Stimulated activated CD8-positive, alpha-beta memory T cell treated with anti-CD3 and anti-CD28 coated beads, Interleukin-15, amount 100 ng/mL, for 4 hours (primary cell): ENCODE measurements around the gene FEM1A.
"Not testable (repeated sequence)": the region's sequence is repeated elsewhere in the genome, so short reads cannot be mapped to it uniquely, and the experiment has no call there.

Source experiments
- DNase-seq, 2 donors: peaks; one replicate each; pipeline ENCODE4 v3.0.0-alpha.2; 2020; ENCODE audit warnings: low read depth in 2 of 2

Gene FEM1A, protein sequence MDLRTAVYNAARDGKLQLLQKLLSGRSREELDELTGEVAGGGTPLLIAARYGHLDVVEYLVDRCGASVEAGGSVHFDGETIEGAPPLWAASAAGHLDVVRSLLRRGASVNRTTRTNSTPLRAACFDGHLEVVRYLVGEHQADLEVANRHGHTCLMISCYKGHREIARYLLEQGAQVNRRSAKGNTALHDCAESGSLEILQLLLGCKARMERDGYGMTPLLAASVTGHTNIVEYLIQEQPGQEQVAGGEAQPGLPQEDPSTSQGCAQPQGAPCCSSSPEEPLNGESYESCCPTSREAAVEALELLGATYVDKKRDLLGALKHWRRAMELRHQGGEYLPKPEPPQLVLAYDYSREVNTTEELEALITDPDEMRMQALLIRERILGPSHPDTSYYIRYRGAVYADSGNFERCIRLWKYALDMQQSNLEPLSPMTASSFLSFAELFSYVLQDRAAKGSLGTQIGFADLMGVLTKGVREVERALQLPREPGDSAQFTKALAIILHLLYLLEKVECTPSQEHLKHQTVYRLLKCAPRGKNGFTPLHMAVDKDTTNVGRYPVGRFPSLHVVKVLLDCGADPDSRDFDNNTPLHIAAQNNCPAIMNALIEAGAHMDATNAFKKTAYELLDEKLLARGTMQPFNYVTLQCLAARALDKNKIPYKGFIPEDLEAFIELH

DNA sequence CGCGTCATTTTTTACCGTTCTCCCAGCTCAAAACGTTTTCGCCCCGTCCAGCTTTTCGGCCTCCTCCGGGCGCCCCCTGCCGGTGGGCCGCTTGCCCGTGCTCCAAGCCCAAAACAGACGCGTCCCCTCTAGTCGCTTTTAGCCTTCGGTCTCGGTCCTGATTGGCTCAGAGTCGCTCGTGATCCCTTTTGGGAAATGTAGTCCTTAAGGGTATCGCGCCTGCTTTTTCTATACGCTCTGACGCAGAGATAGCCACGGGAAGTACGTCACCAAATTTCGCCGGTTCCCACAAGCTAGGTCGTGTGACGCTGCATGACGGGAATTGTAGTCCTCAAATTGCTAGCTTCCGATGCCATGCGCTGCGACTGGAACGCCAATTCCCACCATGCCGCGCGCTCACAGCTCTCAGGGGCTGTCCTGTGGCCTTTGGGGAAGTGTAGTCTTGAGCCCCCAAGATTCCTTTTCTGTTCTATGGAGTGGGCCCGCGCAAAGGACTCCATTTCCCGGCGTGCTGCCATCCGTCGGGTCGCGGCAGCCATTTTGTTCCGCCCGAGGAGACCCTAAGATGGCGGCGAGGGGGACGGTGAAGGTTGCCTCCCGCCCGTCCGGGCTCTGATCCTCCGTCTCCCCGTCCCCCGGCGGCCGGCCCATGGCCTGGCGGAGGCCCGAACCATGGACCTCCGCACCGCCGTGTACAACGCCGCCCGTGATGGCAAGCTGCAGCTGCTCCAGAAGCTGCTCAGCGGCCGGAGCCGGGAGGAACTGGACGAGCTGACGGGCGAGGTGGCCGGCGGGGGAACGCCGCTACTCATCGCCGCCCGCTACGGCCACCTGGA is at the start of gene FEM1A:
FEM1A (plus strand) TSS at position 552 of the 836 bp plus-strand sequence; CDS start at position 673, 121 bp downstream.
- DNase-seq = peak; percentile 95 to 99

DNA sequence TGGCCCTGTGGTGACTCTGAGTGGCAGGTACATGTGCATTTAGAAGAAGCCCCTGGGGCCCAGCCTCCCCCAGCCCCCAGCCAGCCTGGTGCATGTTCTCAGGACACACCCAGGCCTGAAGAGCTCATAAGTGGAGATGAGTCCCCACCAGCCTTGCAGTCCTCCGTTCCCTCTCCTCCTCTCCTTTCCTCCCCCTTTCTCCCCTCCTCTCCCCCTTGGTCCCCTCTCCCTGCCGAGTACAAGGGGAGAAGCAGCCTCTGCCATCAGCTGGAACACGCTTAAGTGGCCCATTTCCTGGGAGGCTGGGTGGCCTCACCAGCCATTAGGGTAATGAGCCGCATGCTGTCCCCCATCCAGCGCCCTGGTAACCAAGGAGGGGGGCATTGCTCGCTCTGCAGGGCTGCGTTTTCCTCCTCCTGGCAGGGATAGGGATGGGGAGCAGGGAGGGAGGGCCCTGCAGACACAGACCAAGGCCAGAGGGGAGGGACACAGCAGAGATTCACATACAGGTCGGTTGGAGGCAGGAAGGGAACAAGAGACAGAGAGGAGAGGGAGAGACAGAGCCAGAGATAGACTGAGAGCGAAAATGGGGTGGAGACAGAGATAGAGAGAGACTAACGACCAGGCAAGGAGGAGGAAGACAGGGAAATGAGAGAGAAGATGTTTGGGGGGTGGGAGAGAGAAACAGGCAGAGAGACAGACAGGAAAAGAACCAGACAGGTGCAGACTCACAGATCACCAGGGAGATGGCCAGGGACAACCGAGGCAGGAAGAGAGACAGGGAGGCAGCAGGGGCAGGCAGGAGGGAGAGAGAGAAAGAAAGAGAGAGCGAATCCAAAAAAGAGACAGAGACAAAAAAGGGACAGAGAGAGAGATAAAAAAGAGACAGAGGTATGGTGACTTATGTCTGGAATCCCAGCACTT is 48.5 kb upstream of the FEM1A start:
- no peak for DNase-seq

DNA sequence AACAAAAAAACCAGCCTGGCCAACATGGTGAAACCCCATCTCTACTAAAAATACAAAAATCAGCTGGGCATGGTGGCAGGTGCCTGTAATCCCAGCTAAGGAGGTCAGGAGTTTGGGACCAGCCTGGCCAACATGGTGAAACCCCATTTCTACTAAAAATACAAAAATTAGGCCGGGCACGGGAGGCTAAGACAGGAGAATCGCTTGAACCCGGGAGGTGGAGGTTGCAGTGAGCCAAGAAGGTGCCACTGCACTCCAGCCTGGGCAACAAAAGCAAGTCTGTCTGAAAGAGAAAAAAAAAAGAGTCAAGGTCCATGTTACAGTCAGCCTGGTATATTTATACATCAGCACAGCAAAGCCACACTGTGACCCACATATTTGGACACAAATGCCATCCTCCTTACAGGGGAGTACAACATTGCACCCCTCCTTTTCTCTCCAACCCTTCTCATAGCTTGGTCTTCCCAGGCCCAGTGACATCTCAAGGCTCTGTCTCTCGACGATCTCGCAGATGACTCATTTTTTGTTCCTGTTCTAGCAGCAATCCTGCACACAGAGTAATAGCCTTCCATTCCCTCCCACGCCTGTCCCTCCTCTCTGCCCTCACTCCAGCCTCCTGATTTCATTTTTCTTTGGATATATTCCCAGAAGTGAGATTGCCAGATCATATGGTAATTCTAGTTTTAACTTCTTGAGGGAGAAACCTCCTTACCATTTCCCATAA is 46.9 kb upstream of the FEM1A start:
- no peak for DNase-seq

DNA sequence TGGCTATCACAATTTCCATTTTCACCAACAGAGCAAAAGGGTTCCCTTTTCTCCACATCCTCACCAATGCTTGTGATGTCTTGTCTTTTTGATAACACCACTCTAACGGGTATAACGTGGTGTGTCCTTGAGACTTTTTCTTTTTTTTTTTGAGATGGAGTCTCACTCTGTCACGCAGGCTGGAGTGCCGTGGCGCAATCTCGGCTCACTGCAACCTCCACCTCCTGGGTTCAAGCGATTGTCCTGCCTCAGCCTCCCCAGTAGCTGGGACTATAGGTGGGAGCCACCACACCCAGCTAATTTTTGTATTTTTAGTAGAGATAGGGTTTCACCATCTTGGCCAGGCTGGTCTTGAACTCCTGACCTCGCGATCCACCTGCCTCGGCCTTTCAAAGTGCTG is 46.4 kb upstream of the FEM1A start:
- DNase-seq = not testable (repeated sequence)

DNA sequence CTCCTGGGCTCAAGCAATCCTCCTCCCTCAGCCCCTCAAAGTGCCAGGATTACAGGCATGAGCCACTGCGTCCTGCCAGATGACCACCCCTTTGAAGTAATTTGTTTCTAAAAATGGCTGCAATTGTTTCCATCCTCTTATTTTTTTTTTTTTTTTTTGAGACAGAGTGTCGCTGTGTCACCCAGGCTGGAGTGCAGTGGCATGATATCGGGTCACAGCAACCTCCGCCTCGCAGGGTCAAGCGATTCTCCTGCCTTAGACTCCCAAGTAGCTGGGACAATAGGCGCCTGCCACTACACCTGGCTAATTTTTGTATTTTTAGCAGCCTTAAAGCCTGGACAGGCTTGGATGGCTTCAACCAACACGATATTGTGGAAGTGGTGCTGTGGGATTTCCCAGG is 45.5 kb upstream of the FEM1A start:
- no peak for DNase-seq

DNA sequence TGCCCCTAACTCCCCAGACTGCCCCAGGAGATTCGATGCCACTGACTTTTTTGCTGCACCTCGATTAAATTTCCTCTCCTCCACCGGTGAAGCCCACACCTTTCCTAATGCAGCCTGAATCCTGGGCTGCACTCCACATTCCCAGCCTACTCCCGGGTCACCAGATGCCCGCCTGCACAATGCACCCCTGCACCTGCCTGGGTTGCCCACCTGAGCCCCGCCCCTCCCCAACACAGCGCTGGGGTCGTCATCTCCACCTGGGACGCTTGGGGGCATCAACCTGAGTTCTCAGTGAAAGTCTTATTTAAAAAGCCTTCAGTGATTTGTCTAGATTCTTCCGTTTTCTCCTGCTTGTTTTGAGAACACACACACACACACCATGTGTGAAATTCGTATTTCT is 43.3 kb upstream of the FEM1A start:
- no peak for DNase-seq

DNA sequence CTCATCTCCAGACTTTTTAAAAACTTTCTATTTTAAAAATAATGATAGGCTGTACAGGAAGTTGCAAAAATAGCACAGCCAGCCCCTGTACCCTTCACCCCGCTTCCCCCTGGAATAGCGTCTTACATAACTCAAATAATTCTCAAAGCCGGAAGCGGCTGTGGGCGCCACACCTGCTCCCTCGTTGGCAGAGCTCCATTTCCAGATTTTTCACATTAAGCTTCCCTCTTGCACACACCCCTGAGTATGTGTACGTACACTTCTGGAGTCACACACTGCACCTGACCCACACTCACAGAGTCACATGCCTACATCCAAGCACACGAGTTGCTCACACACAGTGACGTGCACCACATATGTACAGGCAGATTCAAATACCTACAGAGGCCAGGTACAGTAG is 42.9 kb upstream of the FEM1A start:
- no peak for DNase-seq

DNA sequence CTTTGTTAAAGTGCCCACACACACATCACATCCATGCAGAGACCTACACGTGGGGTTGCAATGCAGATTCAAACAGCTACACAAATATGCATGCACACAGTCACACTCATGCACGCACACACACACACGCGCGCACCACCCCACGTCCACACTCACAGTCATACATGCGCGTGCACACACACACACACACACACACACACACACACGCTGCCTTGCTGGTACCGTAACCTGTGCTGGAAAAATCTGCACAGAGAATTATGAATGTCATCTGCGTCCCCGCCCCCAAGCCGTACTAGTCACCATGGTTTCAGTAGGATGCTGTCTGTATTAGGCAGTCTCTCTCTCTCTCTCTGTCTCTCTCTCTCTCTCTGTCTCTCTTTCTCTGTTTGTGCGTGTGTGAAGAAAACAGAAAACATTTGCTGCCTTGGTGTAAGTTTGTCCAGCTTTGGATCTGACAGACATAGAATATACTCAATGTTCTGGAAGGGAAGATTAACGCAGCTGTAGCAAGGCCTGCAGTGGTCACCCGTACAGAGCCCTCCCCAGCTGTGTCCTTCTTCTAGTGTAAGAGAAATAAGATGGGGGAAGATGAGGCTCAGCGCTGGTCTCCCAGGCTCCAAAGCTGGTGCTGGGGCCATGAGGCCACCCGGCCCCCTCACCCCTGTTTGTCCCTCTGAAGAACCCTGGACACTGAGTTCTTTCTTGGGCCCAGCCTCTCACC is 41.5 kb upstream of the FEM1A start:
- no peak for DNase-seq

DNA sequence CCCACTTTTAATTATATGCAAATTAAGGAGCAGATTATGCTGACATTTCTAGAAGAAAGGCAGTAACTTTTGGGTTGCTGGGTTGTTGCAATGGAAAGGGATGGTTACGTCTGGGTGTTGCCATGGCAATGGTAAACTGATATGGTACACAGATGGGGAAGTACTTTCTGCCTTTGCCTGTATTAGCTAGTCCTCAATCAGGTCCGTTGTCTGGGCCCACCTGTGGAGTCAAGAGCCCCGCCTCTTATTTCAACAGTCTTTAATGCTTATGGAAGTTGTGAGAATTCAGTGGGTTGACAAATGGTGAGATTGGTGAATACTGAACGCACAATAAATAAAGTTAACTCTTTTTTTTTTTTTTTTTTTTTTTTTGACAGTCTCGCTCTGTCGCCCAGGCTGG is 37.3 kb upstream of the FEM1A start:
- DNase-seq = no peak

DNA sequence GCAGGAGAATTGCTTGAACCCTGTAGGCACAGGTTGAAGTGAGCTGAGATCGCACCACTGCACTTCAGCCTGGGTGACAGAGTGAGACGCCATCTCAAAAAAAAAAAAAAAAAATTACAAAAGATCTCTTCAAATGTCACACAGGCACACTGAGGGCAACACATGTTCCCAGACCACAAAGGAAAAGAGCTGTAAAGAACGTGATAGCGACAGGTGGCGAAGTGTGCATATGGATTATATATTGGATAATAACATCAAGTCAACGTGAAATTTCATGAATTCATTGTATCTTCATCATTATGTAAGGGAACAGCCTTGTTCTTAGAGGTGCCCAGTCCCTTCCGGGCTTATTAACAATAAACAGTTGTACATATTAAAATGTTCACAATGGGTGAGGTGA is 36.1 kb upstream of the FEM1A start:
- no peak for DNase-seq

DNA sequence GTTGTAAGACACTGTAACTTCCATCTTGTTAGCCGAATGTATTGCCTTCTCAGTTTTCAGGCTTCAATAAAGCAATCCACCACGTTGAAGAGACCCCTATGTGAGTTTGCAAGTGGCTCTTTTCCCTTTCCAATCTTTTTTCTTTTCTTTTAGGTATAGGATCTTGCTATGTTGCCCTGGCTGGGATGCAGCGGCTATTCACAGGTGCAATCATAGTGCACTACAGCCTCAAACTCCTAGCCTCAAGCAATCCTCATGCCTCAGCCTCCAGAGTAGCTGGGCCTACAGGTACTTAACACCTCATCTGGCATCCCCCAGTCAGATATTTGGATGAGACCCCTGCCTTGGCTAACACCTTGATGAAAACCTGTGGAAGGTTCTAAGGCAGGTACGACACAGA is 33.5 kb upstream of the FEM1A start:
- no peak for DNase-seq

DNA sequence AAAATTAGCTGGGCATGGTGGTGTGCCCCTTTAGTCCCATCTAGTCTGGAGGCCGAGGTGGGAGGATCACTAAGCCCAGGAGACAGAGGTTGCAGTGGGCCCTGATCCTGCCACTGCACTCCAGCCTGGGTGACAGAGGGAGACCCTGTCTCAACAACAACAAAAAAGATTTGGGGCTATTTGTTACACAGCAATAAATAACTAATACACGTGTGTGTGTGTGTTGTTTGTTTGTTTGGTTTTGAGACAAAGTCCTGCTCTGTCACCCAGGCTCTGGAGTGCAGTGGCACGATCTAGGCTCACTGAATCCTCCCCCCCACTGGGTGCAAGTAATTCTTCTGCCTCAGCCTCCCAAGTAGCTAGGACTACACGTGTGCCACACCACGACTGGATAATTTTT is 32.9 kb upstream of the FEM1A start:
- DNase-seq = no peak

DNA sequence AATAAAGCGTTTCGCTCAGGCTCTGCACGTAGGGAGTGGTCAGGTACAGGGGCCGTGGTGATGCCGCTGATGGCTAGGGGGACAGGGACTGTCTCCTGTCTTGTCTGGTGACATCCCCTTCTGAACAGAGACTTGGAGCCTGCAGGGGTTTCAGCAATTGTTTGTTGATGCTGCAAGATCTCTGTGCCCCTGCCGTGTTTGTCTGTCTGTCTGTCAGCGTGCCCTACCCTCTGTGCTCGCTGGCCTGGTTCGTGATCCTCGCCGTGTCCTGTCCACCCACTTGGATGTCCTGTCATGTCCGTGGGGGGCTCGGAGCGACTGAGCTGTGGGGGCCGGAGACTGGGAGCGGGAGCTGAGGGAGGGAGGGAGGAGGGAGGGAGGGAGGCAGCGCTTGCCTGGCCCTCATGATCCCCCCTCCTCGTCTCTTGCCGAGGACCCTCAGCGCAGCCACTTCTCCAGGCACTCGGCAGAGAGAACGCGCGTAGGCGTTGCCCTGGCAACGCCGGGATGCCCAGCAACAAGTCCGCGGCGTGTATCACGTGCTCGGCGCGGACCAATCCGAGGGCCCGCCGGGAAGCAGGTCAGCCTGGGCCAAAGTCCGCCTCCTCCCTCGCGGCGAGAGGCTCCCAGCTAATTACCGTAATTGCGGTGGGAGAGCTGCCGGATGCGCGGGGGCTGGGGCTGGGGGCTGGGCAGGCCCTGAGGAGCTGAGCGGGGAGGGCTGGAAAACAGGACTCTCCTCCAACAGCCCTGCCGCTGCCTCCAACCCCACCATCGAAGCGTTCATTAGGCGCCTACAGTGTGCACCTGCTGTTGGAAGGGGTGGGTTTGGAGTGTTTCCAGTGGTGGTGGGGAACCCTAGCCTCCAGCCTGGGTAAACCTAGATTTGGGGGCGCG is 31.9 kb upstream of the FEM1A start:
- DNase-seq = peak; percentile 24 to 27

DNA sequence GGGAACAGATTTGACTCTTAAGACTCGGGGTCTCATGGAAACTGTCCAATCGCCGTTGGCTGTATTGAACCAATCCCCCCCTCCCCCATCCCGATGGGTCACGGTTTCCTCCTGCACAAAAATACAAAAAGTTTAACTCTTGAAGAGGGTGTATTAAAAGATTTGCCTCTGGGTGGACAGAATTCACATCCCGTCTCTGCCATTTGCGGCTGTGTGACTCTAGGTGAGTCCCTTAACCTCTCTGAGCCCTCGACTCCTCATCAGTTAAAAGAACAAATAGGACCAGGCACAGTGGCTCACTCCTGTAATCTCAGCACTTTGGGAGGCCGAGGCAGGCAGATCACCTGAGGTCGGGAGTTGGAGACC is 31.3 kb upstream of the FEM1A start:
- DNase-seq = no peak

DNA sequence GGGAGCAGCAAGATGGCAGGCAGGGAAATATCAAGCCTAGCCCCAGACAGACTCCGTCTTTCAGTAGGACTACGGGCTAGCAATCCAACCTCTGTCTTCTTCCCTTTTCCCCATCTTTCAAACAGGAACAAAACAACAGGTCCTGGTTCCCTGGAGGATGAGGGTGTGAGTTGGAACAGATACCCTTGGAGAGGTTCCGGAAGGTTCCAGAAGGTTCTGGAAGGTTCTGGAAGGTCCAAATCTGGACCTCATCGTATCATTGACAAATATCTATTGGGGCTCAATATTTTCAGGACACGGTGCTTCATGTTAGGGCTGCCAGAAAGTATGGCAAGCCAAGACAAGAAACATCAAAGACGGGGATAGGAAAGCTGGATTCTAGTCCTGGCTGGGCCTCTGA is 28.5 kb upstream of the FEM1A start:
- DNase-seq = no peak

DNA sequence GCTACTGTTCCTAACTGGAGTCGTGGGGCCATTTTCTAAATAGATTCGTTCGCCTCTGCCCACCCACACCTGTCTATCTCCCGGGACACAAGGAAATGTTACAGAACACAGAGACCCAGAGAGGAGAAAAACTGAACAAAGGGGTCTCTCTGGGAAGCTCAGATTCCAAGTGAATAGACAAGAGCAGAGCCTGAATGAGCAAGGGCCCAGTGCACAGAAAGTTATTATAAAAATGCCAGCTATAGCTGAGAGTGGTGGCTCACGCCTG is 27.2 kb upstream of the FEM1A start:
- no peak for DNase-seq

DNA sequence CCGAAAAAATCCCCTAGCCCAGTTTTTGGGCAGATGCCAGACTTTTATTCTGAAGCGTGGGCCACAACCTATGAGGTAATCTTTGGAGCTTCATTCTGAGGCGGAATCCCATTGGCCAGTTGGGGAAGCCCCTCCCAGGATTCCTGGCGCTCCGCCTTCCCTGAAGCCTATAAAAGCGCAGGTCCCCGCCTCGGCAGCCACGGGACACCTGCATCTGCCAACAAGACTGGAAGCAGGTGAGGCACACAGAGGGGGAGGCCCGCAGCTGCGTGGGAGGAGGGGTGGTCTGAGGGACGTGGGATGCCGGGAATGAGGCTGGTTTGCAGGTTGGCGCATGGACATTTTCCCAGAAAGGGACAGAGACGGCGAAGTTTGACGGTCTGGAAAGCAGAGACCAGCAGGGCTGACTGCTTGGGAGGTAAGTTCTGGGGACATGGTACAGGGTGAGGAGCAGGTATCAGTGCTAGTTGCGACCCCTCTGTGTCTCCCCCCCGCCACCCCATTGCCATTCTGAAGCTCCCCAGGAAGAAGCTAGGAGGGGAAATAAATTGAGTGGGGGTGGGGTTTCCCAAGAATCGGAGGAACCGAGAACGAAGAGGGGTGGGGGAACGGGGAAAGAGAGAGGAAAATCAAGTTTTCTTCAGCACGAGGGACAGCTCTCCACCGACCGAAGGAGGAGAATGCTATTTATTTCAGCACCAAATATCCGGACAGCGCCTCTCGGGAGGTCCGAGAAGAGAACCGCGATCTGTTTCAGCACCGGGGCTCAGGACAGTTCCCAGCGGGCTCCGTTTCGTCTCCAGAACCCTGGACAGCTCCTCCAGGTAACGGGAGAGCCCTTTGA is 22.4 kb upstream of the FEM1A start:
- DNase-seq = peak; percentile 37 to 39

DNA sequence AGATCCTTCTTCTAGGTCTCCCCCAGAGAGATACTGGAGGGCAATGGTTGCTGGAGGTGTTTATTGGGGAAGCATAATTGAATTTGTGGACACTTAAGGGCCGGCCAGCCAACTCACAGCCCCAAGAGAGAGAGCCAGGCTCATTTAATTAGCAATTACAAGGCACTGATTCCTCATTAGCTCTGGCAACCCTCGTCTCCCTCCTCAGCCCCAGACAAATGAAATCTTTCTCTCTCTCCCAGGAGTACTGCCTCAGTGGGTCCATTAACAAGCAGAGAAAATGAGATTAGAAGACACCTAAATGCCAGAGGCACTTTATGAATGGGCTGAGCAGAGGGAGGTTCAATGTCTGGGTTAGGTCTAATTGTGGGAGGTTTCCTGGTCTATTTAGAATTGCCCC is 19.0 kb upstream of the FEM1A start:
- no peak for DNase-seq
